Measurements from ENCODE around the gene LIN7C.

DNA sequence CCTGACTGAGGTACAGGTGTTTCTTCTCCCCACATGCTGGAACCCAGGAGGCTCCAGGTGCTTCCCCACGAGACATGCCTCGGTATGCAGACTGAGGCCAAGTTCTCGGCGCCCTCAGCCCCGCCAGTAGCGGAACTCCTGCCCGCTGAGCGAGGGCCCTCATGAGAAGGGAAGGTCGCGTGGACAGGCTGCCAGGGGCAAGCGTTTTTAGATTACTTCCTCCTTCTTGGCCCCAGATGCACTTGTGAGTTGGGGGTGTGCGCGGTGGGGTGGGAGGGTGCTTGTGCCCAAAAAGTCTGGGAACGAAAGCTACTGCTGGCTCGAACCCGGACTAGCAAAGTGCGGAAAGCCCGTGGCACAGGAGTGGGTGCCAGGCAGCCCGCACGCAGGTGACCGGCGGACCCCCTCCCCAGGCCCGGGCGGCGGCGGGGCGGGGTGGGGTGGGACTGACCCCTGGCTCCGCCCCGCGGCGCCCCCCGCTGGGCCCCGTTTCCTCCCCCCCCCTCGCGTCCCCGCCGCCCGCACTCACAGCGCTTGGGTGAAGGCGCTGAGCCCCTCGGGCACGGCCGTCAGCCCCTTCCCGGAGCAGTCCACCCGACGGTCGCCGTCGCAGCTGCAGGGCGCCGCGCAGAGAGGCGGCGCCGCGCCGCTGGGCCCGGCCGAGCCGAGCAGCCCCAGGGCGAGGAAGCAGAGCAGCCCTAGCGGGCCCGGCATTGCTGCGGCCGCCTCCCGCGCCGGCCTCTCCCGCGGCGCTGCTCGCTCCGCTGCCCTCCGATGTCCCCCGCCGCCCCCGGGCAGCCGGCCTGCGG lies 34.8 kb downstream of the LIN7C start:
- TF ChIP-seq POLR2A (IDR thresholded peaks at IDR 0.05): no peak
- TF ChIP-seq, protein P1, sequence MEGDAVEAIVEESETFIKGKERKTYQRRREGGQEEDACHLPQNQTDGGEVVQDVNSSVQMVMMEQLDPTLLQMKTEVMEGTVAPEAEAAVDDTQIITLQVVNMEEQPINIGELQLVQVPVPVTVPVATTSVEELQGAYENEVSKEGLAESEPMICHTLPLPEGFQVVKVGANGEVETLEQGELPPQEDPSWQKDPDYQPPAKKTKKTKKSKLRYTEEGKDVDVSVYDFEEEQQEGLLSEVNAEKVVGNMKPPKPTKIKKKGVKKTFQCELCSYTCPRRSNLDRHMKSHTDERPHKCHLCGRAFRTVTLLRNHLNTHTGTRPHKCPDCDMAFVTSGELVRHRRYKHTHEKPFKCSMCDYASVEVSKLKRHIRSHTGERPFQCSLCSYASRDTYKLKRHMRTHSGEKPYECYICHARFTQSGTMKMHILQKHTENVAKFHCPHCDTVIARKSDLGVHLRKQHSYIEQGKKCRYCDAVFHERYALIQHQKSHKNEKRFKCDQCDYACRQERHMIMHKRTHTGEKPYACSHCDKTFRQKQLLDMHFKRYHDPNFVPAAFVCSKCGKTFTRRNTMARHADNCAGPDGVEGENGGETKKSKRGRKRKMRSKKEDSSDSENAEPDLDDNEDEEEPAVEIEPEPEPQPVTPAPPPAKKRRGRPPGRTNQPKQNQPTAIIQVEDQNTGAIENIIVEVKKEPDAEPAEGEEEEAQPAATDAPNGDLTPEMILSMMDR (IDR thresholded peaks at IDR 0.05): no peak
- TF ChIP-seq EP300 (IDR thresholded peaks at IDR 0.05): no peak

Data from sigmoid colon (tissue), 4 donors.